HepG2 (cell line): ENCODE measurements around the gene COA4. TPM values are rescaled to one million over a fixed set of nuclear protein-coding genes. Genes with fewer than 3 reads are reported as not detected.
A peak's percentile ranks its signal among the peaks of the same experiment; 100 is the strongest.
"Not testable (repeated sequence)": the region's sequence is repeated elsewhere in the genome, so short reads cannot be mapped to it uniquely, and the experiment has no call there.

Experiments used
- ATAC-seq: fragments of 200-7000 bp; cut with Tn5 transposase; 3 replicates; pipeline ENCODE4 v1.9.1; 2020; ENCODE audit warnings: mild to moderate bottlenecking, moderate library complexity
- BruUV-seq: library from RNA; stranded (reverse); fragments of 400-500 nt; replicated peaks from 2 replicates; lab custom pipeline; 2021; lab: Mats Ljungman, UMichigan
- CTCF ChIA-PET: fragments of 300-600 bp; formaldehyde crosslinking; extraction: SDS; loops from one replicate; lab custom pipeline; 2021; ENCODE audit warnings: low total read pairs, inconsistent platforms, low intra/inter-chr PET ratio; lab: Yijun Ruan, JAX
- POLR2A ChIA-PET: fragments of 350-600 bp; sonication (Branson Sonifier 250); formaldehyde crosslinking; loops from one replicate; lab custom pipeline; 2020; ENCODE audit warnings: antibody characterized with exemption, inconsistent platforms; lab: Yijun Ruan, JAX
- DNase-seq: peaks from one replicate; pipeline ENCODE4 v3.0.0-alpha.2; 2015; ENCODE audit warnings: low spot score
- FAIRE-seq: peaks from 3 replicates; lab custom pipeline; 2011; peaks lifted over from hg19 to GRCh38; lab: Jason Lieb, UNC
- H2AFZ ChIP-seq: one replicate; pipeline ENCODE4 v1.6.1; 2011; ENCODE audit warnings: low read length, inconsistent platforms
- H3K27ac ChIP-seq: fragments of 300-600 bp; 3 replicates; pipeline ENCODE4 v1.8.0; 2011; ENCODE audit warnings: mixed run types, mild to moderate bottlenecking, mixed read lengths, low read length, inconsistent platforms; ENCODE audit not compliant: insufficient read depth; ENCODE audit errors: extremely low read length
- H3K27me3 ChIP-seq, 2 experiments: fragments of 200-600 bp in 1 of 2; 2 replicates in 1 of 2; 3 replicates in 1 of 2; pipeline versions ENCODE4 v1.6.0 to v1.8.0; 2011; ENCODE audit warnings: low read length in 2 of 2, mild to moderate bottlenecking in 2 of 2, moderate library complexity in 2 of 2, inconsistent platforms in 1 of 2; ENCODE audit not compliant: insufficient read depth in 2 of 2, control insufficient read depth in 1 of 2
- H3K36me3 ChIP-seq, 2 experiments: fragments of 200-600 bp in 1 of 2; replicated peaks in 1 of 2; 2 replicates in 1 of 2; 3 replicates in 1 of 2; pipeline versions ENCODE4 v1.5.1 to v1.8.0; 2011; ENCODE audit warnings: low read length in 2 of 2, inconsistent platforms in 1 of 2; ENCODE audit not compliant: insufficient read depth in 2 of 2, control insufficient read depth in 1 of 2
- H3K4me1 ChIP-seq: 2 replicates; pipeline ENCODE4 v1.5.1; 2012; ENCODE audit warnings: low read length, inconsistent platforms; ENCODE audit not compliant: insufficient read depth
- H3K4me2 ChIP-seq: 2 replicates; pipeline ENCODE4 v1.6.0; 2011; ENCODE audit warnings: low read depth, low read length, inconsistent platforms
- H3K4me3 ChIP-seq, 3 experiments: fragments of 200-600 bp in 1 of 3; sonication (generic), shearing (Covaris generic) in 1 of 3; replicated peaks in 1 of 3; 2 replicates each; pipeline ENCODE4 v1.5.1; 2011 to 2016; ENCODE audit warnings: low read length in 3 of 3, inconsistent platforms in 2 of 3, low read depth in 2 of 3, mild to moderate bottlenecking in 2 of 3, control low read depth in 1 of 3, mixed read lengths in 1 of 3; ENCODE audit not compliant: insufficient read depth in 1 of 3
- H3K79me2 ChIP-seq: one replicate; pipeline ENCODE4 v1.6.1; 2011; ENCODE audit warnings: low read length, inconsistent platforms; ENCODE audit not compliant: insufficient read depth
- H3K9ac ChIP-seq: 2 replicates; pipeline ENCODE4 v1.6.0; 2011; ENCODE audit warnings: mild to moderate bottlenecking, low read depth, low read length, inconsistent platforms; ENCODE audit not compliant: insufficient read depth
- H3K9me3 ChIP-seq: 2 replicates; pipeline ENCODE4 v1.5.1; 2012; ENCODE audit warnings: mild to moderate bottlenecking, low read length
- H4K20me1 ChIP-seq: 2 replicates; pipeline ENCODE4 v1.6.0; 2011; ENCODE audit warnings: inconsistent platforms, mild to moderate bottlenecking, low read length, moderate library complexity; ENCODE audit not compliant: insufficient read depth
- CCAR2 ChIP-seq: fragments of 200-400 bp; formaldehyde crosslinking; optimal IDR thresholded peaks from 2 replicates; pipeline ENCODE3; 2018; ENCODE audit warnings: low read depth, mild to moderate bottlenecking, low read length, moderate library complexity
- HDAC6 ChIP-seq: fragments of 200-600 bp; sonication (generic); IDR thresholded peaks from 2 replicates; pipeline ENCODE4 v1.7.0; 2017; ENCODE audit warnings: mild to moderate bottlenecking, antibody characterized with exemption, low read length, low read depth
- HMG20B ChIP-seq: conservative IDR thresholded peaks from 2 replicates; pipeline ENCODE4 v1.6.1; 2016; ENCODE audit warnings: missing genetic modification reagents, missing compliant biosample characterization
- MTF2 ChIP-seq: sonication (generic); formaldehyde crosslinking; IDR thresholded peaks from 2 replicates; pipeline ENCODE4 v1.5.0; 2020; ENCODE audit warnings: missing genetic modification reagents, borderline replicate concordance
- RBAK ChIP-seq: sonication (generic); formaldehyde crosslinking; IDR thresholded peaks from 2 replicates; pipeline ENCODE4 v1.5.1; 2020; ENCODE audit warnings: mild to moderate bottlenecking, missing genetic modification reagents
- TEAD3 ChIP-seq: optimal IDR thresholded peaks from 2 replicates; pipeline ENCODE3; 2016; ENCODE audit warnings: borderline replicate concordance
- TFAP4 ChIP-seq: sonication (generic); IDR thresholded peaks from 2 replicates; pipeline ENCODE4 v1.6.1; 2016; ENCODE audit warnings: low read depth, borderline replicate concordance
- ZBTB33 ChIP-seq: sonication (generic); formaldehyde crosslinking; IDR thresholded peaks from 2 replicates; pipeline ENCODE4 v1.4.0; 2020; ENCODE audit warnings: missing genetic modification reagents
- ZNF282 ChIP-seq: fragments of 450-650 bp; IDR thresholded peaks from 2 replicates; pipeline ENCODE4 v1.6.1; 2018; ENCODE audit not compliant: partially characterized antibody
- ZNF362 ChIP-seq: sonication (generic); formaldehyde crosslinking; IDR thresholded peaks from 2 replicates; pipeline ENCODE4 v1.4.0; 2020; ENCODE audit warnings: missing genetic modification reagents, mild to moderate bottlenecking, borderline replicate concordance
- ZNF367 ChIP-seq: sonication (generic); formaldehyde crosslinking; IDR thresholded peaks from 2 replicates; pipeline ENCODE4 v1.4.0; 2020; ENCODE audit warnings: missing genetic modification reagents, borderline replicate concordance
- ZNF430 ChIP-seq: sonication (generic); formaldehyde crosslinking; IDR thresholded peaks from 2 replicates; pipeline ENCODE4 v1.9.0; 2021; ENCODE audit warnings: mild to moderate bottlenecking, missing genetic modification reagents
- ZNF577 ChIP-seq: sonication (generic); formaldehyde crosslinking; IDR thresholded peaks from 2 replicates; pipeline ENCODE4 v1.4.0; 2020; ENCODE audit warnings: mild to moderate bottlenecking, low read depth, missing genetic modification reagents, borderline replicate concordance
- ZNF597 ChIP-seq: sonication (generic); formaldehyde crosslinking; IDR thresholded peaks from 2 replicates; pipeline ENCODE4 v1.5.0; 2020; ENCODE audit warnings: missing genetic modification reagents
- WGBS: methylation state at CpG from one replicate; pipeline ENCODE4 v1.1.6; 2017; ENCODE audit warnings: low lambda C conversion rate; 5-methylcytosine and 5-hydroxymethylcytosine counted together
- in situ Hi-C: cut with HindIII; loops from 2 replicates; pipeline ENCODE4 v1.10.0; 2017; ENCODE audit warnings: low pct_unique_long_range_greater_than_20kb; ENCODE audit not compliant: extremely low pct_ligation_motif_present
- intact Hi-C: fragments of 100-400 bp; cut with micrococcal nuclease; formaldehyde crosslinking; loops from one replicate; pipeline ENCODE4 v1.10.0; 2022; ENCODE audit not compliant: unreplicated experiment
- polyA plus RNA-seq, 8 experiments: library from polyadenylated mRNA; depleted of rRNA in 3 of 8; stranded (reverse) in 7 of 8; unstranded in 1 of 8; fragments of >200 nt; fragmentation: Illumina TruSeq in 4 of 8; extraction: Trizol in 4 of 8; gene quantifications; 2 replicates each; pipeline versions ENCODE4 v1.2.1 to v1.2.3, GENCODE V29; 2011 to 2016; ENCODE audit warnings: low read depth in 4 of 8, missing spikeins in 1 of 8, mixed read lengths in 1 of 8; ENCODE audit not compliant: insufficient read depth in 1 of 8
- total RNA-seq, 5 experiments: library from RNA; depleted of rRNA; stranded (reverse); fragments of >200 nt; fragmentation: Illumina TruSeq; extraction: Trizol; gene quantifications; 2 replicates each; pipeline ENCODE4 v1.2.3, GENCODE V29; 2016; ENCODE audit warnings: low read depth in 1 of 5

Gene COA4
- total and polyA plus RNA-seq, 2 of the 13 experiments (the other 11 are each of a cell fraction or from before 2014, with no cell fraction given): 107 to 109 TPM

- BruUV-seq, H3K4me2 ChIP-seq, FAIRE-seq, CTCF ChIA-PET, H3K4me3 ChIP-seq, H2AFZ ChIP-seq, in situ Hi-C loops, H3K9me3 ChIP-seq, H3K36me3 ChIP-seq, intact Hi-C loops, H3K27me3 ChIP-seq, ATAC-seq, H4K20me1 ChIP-seq, H3K9ac ChIP-seq, H3K27ac ChIP-seq: not testable (repeated sequence)
- WGBS: 61% methylated on average over 10 of the region's 10 CpGs
- peak; percentile 68 for DNase-seq
- Histone ChIP-seq H3K79me2 (peaks cover 20% of the 10 kb centered on the region), H3K4me1 (peaks cover 35% of the 10 kb centered on the region)
- TF ChIP-seq ZBTB33 (0 out of 2 replicates have a peak, but pooled peaks have one; percentile 44), TEAD3 (peak; percentile 43), ZNF362 (peak; percentile 87)
- POLR2A ChIA-PET: interaction anchor here (0.6 to 2.2 kb wide), 4 partner anchors 11 to 101 kb away, joined by 3 to 11 read pairs (median 4); no protein-coding TSS in a partner anchor
These were observed 3.8 kb upstream of the COA4 start for GRCh38 chr11:73880449-73880848.

- FAIRE-seq (no peak), DNase-seq (no peak), ATAC-seq (no peak)
- no peak overlapping the region for H3K4me2 ChIP-seq
- CTCF ChIA-PET: no interaction called here
- no peaks in the 10 kb centered on the region; a peak in 1 of 5 replicates for H3K27me3 ChIP-seq
- WGBS: 100% methylated on average over 1 of the region's 1 CpG
- POLR2A ChIA-PET: interaction anchor here (0.9 to 1.0 kb wide), 2 partner anchors 13 to 139 kb away, joined by 3 read pairs; no protein-coding TSS in a partner anchor
- no peak overlapping the region for H3K9ac ChIP-seq
- H3K9me3 ChIP-seq: no peaks in the 10 kb centered on the region
- H4K20me1 ChIP-seq: no peaks in the 10 kb centered on the region; the same call in 1 of the 2 replicates
- in situ Hi-C loops: no loop called here
- intact Hi-C loops: no loop called here
- no peak overlapping the region for H2AFZ ChIP-seq
- no peak overlapping the region for H3K4me3 ChIP-seq
- H3K4me1 ChIP-seq: peaks cover 51% of the 10 kb centered on the region
- no peak overlapping the region for H3K27ac ChIP-seq
- H3K79me2 ChIP-seq: peaks cover 36% of the 10 kb centered on the region
- peaks cover 4 to 13% of the 10 kb centered on the region in 2 experiments for H3K36me3 ChIP-seq
- no TSS peak for BruUV-seq
- no peak for TF ChIP-seq TFAP4
- TF ChIP-seq CCAR2: no peak
- no peak for TF ChIP-seq HMG20B (CRISPR knock-in tag)
- TF ChIP-seq ZNF282: no peak
- no peak for TF ChIP-seq HDAC6
- no peak for TF ChIP-seq RBAK (CRISPR knock-in tag)
- TF ChIP-seq ZNF597 (CRISPR knock-in tag): no peak
- no peak for TF ChIP-seq ZNF577
- TF ChIP-seq ZNF367 (CRISPR knock-in tag): no peak
- no peak for TF ChIP-seq ZNF430
- TF ChIP-seq MTF2: no peak
These were observed 2.1 kb upstream of the COA4 start for GRCh38 chr11:73878771-73879170.
